Superior temporal gyrus (tissue), 1 donor: ENCODE measurements around the gene CENPQ.

ENCODE experiments used
- DNase-seq: peaks from one replicate; pipeline ENCODE4 v3.0.0-alpha.2; 2016; ENCODE audit errors: extremely low spot score

CENPQ gene

DNA sequence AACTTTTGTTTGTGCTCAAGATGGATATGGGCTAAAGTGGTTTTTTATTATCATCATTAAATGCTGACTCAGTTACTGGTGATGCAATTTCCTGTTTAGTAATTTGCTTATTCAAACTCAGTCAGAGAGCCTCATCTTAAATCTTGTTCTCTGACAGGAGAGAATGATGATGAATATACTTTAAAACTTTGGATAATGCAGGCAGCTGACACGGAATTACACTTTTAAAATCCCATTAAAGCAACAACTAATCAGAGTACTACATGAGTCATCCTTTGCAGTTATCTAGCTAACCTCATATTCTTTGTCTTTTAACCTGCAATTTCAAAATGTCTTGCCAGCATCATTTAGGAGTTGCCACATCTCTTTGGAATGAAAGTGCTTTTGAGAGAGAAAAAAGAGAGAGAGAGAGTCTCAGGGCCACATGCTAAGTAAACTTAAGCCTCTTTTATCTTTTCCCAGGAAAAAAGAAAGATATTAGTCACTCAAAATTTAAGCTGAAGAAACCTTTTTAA is 78.1 kb downstream of the CENPQ start:
- DNase-seq: no peak

DNA sequence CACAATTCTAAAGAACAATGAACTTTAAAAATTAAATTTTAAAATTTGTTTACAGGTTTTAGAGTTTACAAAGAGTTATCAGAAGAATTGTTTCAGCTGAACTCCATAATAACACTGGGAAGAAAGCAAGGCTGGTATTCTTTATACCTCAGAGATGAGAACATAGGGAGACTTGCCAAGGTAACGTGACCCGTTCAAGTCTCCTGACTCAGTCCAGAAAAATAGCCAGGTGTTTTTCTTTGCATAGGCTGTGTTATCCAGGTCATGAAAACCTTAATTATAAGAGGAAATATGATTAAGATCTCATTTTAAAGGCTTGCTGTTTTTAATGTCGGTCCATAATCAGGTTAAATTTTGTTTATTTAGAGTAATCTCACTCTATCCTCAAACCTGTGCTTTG is 78.8 kb downstream of the CENPQ start:
- no peak for DNase-seq
